GM18505 (cell line): ENCODE results near the gene PEPD.

ENCODE experiments used
- ATAC-seq: cut with Tn5 transposase; IDR thresholded peaks from one replicate; pipeline ENCODE4 v1.9.1; 2021; ENCODE audit not compliant: unreplicated experiment
- POLR2A ChIP-seq: IDR thresholded peaks from 4 replicates; pipeline ENCODE4 v1.6.1; 2011; ENCODE audit warnings: borderline replicate concordance; ENCODE audit not compliant: insufficient read depth, insufficient read length; ENCODE audit errors: extremely low read depth

The PEPD gene

DNA sequence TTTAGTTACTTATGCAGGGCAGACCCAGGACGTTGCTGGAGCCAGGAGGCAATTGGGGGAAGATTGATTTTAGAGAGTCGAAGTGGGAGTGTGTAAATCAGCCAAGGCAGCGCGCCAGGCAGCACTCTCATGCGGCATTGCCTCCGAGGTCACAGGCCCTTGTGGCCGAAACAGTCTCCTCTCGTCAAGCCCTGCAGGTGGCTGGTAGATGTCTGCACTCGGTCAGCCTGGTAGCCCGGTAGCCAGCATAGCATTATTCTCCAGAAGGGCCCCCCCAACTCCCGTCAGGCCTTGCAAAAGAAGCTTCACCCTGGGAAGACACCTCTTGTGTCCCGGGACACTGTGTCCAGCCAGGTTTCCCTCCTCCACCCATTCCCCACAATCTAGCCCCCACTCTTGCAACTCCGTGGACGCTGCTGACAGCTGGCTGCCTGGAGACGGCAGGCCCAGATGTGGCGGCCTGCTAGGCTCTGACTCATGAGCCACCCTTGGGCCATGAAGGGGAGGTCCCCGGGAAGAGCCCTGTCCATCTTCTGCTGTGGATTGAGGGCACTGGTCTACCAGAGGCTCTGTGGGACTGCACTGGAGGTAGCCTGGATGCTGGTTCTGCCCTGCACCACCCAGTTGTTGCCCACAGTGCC lies 2.6 kb upstream of the PEPD start:
- ATAC-seq: no peak
- TF ChIP-seq POLR2A: no peak

DNA sequence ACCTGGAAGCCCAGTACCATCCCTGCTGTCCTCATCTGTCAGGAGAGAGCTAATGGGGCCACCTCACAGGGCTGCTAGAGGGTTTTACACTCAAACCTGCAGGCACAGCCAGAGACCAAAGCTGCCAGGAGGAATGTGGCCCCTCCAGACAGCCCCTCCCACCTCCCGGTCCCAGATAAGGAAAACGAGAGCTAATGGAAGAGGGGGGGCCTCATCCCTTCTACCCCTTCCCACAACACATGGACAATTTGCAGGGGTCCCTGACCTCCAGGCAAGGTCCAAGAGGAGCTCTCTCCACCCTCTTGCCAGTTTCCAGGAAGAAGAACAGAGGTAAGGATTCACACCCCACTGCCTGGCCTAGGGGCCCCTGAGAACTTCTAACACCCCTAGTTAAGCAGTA lies 1.6 kb upstream of the PEPD start:
- TF ChIP-seq POLR2A: no peak
- no peak for ATAC-seq

DNA sequence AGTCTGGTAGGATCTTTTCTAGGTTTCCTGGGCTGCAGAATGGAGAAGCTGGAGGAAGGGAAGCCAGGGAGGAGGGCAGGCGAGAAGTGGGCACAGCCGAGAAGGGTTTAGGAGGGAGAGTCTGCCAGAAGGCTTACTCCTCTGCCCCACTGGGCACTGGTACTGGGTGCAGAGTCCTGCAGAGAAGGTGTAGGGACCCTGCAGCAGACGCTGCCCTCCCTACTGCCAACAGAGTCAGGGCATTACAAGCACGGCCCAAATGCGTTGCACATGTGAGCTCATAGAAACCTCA lies 726 bp upstream of the PEPD start:
- no peak for TF ChIP-seq POLR2A
- no peak for ATAC-seq

DNA sequence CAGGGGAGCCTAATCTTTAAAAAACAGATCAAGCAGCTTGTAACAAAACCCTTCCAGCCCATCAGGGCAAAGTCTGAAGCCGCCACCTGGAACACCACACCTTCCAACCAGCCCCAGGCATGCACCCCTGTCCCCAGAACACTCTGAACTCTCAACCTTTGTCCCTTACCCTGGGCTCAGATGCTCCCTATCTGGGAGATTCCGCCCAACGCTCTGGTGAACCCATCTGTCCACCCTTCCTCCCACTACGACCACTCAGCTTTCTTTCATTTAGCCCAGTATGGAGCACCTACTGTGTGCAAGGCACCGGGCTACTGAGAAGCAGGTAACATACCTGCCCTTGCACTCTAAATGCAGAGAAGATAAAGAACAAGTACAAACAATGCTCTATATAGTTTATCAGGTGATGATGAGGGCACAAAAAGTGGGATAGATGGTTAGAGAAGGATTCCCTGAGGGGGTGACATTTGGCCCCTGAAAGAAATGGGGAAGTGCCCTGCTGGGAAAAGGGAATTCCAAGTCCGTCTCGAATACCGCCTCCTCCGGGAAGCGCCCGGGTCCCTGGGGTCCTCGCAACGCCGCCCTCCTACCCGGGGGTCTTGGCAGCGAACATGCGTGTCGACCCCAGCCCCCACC lies 629 bp downstream of the PEPD start:
- TF ChIP-seq POLR2A: no peak
- ATAC-seq: no peak

DNA sequence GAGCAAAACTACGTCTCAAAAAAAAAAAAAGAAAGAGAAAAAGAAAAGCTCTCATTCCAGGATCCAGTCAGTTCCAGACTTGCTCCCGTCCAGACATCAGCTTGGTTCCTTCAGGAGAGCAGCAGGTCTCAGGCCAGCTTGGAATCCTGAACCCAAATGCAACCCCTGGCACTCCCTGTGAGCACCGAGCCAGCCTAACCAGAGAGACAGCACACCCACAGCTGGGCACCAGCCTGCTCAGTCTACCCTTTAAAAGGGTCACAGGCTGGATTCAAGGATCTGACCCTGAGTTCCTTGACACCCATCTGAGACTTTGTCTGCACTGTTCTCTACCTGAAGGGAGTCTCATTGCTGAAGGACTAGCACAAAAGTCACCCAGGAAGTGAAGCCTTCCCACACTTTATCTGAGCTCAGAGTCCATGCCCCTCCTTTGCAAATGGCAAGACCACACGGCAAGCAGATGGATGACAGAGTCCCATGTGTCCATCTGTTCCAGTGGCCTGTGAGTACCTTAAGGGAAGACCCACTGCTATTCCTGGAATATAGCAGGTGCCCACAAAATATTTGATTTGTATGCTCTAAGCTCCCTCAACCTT lies 1.4 kb downstream of the PEPD start:
- TF ChIP-seq POLR2A: no peak
- no peak for ATAC-seq

DNA sequence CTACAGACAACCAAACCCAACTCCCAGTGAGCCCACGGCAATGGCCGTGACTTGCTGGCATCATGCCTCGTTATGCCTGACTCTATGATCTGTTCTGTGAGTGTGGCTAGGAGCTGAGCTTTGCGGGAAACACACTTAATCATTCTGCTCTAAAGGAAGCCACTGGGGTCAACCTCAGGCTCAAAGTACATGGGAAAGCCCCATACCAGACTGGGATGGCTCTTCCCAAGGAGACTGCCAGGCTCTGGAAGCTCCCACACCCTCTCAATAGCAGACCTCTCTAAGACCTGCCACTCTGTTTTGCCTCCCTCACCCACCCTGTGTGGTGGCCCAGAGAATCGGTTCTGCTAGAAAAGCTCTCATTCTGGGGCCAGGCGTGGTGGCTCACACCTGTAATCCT lies 2.2 kb downstream of the PEPD start:
- no peak for ATAC-seq

DNA sequence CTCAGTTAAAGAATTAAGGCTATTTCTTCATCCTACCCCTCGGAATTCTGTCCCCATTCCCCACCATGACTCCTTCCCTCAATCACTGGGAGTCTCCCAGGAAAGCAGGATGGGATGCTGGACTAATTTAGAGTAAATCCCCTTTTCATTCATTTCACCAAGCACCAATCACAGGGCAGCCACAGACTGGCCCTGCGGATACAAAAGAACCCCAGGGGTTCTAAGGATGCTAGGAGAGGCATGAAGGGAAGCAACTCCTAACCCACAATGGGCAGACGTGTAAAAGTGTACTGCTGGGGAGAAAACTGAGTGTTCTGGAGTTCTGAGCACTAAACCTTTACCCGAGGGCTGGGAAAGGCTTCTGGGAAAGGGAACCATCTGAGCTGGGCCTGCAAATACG lies 3.0 kb downstream of the PEPD start:
- TF ChIP-seq POLR2A: no peak
- no peak for ATAC-seq

More for the DNA sequence above, 2.2 kb downstream of the PEPD start:
- no peak for TF ChIP-seq POLR2A

DNA sequence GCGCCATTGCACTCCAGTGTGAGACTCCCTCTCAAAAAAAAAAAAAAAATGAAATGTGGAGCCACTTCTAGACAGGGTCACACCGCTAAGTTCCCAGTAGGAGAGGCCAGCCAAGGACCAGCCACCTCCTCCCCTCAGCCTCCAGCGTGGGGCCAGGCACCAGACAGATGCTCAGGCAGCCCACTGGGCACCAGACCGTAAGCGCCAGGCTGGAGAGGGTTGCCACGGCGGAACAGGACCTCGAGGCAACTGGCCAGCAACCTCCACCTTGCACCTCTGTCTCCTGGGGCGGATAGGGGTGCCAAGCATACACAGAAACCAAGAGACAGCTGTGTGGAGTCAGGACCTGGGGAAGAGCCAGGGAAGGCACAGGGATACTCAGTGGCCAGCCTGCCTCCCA lies 3.7 kb downstream of the PEPD start:
- TF ChIP-seq POLR2A: no peak
- ATAC-seq: no peak

DNA sequence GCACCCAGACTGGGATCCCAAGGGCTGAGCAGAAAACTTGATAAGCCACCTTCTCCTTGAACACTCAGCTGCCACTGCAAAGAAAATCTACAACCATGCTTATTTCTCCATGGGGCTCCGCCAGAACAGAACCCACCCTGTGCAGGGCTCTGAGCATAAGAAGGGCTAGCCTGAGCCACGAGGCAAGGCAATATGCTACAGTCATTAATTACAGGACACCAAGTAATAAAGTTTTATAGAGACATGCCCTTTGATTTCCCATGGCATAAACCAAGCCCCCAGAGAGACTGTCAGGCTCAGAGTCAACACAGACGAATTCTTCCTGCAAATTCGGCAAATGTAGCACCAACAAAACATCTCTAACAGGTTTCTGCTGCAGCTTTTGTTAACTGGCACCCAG lies 5.7 kb downstream of the PEPD start:
- TF ChIP-seq POLR2A: no peak
- ATAC-seq: no peak

DNA sequence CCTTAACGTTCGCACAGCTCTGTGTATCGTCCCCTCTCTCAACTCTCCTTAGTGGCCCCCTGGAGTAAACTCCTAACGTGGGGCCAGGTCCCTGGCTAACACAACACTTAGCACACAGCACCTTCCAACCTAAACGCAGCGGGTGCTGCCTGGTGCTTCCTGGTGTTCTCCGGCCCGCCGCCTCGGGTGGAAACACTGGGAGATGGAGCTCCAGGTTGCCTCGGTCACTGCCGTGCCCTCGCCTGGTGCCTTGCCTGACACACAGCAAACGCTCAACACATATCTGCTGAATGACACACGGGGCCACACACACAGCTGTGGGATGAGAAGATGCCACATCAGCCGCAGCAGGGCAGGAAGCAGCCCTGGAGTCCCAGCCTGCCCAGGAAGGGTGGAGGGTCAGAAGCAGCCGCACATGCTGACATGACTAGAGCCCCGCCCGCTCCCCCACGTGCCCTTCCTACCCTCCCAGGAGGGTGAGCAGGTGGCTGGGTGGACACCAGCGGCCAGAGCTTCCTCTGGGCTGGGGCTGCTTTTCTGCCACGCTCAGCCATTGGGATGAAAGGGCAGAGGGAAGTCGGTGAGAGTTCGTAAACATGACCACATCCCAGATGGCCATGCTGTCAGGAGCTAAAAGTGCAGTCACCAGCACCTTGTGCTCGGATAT lies 6.6 kb downstream of the PEPD start:
- ATAC-seq: no peak
- TF ChIP-seq POLR2A: no peak

DNA sequence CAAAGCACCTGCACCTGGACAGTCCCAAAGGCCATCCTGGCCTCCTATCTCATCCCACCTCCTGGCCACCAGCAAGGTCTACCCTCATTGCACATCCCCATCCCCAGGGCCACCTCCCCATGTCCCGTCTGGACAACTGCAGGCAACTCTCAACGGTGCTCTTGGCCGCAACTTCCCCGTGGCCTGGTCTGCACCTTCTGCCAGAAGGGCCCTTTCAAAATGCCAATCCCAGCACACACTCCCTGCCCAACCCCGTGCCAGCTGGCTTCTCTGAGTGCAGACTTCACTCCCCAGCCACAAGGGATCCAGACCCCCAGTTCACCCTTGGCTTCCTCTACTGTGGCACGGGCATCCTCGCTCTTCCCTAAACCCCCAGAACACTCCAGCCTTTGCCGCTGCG lies 8.2 kb downstream of the PEPD start:
- no peak for TF ChIP-seq POLR2A
- ATAC-seq: no peak

DNA sequence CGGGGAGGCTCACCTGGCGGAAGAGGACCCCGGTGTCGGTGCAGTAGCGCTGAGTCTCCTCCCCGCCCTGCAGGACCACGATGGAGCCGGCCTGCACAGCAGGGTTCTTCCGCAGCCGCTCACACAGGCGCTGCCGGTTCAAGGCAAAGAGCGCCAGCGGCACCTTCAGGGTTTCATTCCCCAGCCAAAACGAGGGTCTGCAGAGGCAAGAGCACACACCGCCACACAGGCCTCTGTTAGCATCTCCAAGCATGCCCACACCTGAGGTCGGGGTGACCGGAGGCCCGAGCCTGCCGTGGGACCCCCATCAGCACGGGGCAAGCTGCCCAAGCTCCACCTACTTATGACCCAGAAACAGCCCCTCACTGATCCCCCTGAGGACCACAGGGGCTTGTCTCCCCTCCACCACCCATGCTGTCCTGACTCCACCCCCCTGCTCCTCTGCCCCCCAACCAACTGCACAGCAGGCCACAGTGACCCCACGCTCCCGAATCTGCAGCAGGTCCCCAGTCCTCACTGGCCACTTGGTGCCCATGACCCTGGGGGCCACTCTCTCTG lies 8.9 kb downstream of the PEPD start:
- no peak for ATAC-seq
- no peak for TF ChIP-seq POLR2A

DNA sequence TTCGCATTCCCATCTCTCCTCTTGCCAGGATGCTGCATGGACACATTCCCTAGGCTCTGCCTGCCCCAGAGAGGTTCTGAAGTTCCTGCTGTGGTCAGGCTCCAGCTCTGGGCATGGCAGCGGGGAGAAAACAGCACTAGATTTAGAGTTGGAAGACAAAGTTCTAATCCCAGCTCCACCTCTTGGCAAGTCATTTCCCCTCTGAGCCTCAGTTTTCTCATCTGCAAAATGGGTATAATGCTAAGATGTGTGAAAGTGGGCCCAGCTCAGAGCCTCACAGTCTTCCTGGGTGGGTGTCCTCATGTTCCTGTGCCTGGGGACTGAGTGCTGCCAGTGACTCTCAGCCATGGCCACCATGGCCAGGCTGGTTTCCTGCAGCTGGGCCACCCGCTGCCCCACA lies 9.6 kb downstream of the PEPD start:
- TF ChIP-seq POLR2A: no peak

DNA sequence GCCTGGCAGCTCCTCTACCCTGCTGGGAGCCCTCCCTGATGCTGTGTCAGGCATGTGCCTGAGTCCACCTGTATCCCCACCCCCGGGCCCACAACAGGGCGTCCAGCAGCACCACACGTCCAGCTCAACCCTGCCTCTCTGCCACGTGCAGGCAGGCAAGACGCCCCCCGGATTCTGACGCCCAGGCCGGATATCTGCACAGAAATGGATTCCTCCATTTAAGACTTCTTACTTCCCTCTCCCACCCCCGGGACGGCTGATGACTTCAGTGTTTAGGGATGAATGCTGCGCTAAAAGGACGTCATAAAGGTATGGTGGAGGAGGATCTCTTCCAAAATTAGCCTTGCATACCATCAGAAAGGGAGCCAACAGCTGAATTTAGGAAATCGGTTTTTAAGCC lies 10.2 kb downstream of the PEPD start:
- ATAC-seq: no peak
- no peak for TF ChIP-seq POLR2A

More for the DNA sequence above, 9.6 kb downstream of the PEPD start:
- no peak for ATAC-seq
